Measurements from ENCODE around the gene ESRRB.

The ESRRB gene

DNA sequence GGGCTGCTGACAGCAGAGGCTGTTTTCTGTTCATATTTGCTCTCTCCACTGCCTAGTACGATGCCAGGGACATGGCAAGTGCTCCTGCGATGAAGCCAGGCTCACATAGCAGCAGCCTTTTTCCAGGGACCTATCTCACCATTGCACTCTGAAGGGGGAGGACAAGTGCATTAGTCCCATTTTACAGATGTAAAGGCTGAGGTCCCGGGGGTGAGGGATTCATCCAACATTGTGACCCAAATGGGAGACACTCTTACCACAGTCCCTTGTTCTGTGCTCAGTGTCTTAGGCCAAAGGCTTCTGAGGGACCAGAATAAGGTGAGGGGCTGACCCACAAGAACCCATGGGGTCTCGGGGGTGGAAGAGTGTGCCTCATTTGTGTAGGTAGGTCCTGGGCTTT, 21.6 kb upstream of the ESRRB start:
- TF ChIP-seq, protein P1, sequence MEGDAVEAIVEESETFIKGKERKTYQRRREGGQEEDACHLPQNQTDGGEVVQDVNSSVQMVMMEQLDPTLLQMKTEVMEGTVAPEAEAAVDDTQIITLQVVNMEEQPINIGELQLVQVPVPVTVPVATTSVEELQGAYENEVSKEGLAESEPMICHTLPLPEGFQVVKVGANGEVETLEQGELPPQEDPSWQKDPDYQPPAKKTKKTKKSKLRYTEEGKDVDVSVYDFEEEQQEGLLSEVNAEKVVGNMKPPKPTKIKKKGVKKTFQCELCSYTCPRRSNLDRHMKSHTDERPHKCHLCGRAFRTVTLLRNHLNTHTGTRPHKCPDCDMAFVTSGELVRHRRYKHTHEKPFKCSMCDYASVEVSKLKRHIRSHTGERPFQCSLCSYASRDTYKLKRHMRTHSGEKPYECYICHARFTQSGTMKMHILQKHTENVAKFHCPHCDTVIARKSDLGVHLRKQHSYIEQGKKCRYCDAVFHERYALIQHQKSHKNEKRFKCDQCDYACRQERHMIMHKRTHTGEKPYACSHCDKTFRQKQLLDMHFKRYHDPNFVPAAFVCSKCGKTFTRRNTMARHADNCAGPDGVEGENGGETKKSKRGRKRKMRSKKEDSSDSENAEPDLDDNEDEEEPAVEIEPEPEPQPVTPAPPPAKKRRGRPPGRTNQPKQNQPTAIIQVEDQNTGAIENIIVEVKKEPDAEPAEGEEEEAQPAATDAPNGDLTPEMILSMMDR (IDR thresholded peaks at IDR 0.05; ENCODE audit: borderline replicate concordance, insufficient read depth, low read depth, low read length), result no peak
- no peak overlapping the region for H3K4me3 ChIP-seq (ENCODE audit: low read depth, low read length)

GRCh38 chr14:76355771-76356170, 20.2 kb upstream of the ESRRB start:
- TF ChIP-seq, protein P1 (IDR thresholded peaks at IDR 0.05; ENCODE audit: borderline replicate concordance, insufficient read depth, low read depth, low read length), result no peak
- no peak overlapping the region for H3K4me3 ChIP-seq (ENCODE audit: low read depth, low read length)

DNA sequence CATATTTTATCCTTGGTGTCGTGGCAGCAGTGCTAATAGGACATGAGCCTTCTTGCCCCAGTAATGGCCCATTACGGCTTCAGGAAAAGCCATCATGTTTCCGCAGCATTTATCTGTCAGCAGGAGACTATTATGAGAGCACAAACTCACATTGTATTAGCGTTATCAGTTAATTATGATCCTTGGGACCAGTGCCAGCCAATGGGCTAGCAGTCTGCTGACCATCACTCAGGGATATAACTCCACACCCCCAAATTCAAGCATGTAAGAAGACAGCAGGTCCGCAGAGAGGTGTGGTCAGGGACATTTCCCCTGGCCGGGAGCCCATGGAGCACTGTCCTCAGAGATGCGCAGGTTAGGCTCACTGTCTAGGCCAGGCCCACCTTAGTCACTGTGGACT, 4.9 kb upstream of the ESRRB start:
- H3K4me3 ChIP-seq (ENCODE audit: low read depth, low read length), result no peak overlapping the region
- TF ChIP-seq, protein P1 (IDR thresholded peaks at IDR 0.05; ENCODE audit: borderline replicate concordance, insufficient read depth, low read depth, low read length), result no peak

DNA sequence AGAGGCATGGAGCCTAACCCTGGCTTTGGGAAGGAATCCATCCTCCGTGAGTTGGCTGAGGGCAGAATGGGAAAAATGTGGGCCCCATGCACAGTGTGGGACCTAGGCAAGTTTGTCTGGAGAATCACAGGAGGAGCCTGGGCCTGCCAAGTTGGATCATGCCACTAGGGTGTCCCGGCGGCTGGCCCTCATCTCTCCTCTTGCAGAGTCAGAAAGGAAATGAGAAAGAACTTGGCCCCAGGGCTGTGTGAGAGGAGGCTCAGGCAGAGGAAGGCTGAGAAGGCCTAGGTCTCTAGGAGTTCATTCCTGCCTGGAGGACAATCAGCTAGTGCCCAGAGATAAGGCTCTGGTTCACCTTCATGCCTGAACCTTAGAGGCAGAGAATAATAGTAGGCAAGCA, 2.5 kb upstream of the ESRRB start:
- TF ChIP-seq, protein P1 (IDR thresholded peaks at IDR 0.05; ENCODE audit: borderline replicate concordance, insufficient read depth, low read depth, low read length), result no peak
- no peak overlapping the region for H3K4me3 ChIP-seq (ENCODE audit: low read depth, low read length)

DNA sequence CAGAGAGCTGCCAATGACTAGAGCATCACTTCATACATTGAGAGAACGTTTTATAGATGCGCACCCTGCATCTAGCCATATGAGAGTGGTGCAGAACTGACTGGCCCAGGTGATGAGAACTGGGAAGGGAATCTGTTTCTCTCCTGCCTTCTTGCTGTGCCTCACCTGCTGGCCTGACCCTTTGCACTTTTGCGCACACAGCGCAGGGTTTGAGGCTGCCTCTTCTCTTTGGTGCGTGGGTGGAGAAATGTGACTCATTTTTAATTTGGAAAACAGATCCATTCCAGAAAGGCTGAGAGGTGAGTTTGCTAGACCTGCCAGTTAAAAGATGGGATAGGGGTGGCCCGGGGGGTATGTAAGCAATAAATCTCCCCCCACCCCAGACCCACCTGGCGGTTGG, 453 bp upstream of the ESRRB start:
- TF ChIP-seq, protein P1 (IDR thresholded peaks at IDR 0.05; ENCODE audit: borderline replicate concordance, insufficient read depth, low read depth, low read length), result no peak
- no peak overlapping the region for H3K4me3 ChIP-seq (ENCODE audit: low read depth, low read length)

DNA sequence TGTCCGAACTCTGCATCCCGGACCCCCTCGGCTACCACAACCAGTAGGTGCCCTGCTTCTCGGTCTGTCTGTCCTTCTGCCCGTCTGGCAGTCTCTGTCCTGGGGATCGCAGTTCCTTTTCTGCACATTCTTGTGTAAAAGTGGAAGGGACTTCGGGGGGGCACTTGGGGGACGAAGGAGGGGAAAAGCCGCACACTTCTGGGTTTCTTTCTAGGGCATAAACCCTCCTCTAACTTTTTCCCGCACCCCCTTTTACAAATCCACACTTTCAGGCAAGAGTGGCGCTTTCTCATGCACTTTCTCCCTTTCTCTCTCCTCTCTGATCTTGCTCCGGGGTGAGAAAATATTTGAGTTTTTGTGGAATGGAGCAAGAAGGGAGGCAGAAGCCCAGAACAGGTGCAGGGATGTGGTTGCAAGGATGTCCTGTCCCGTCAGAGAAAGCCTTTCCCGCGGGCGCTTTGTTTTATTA, 506 bp downstream of the ESRRB start:
- TF ChIP-seq, protein P1 (IDR thresholded peaks at IDR 0.05; ENCODE audit: borderline replicate concordance, insufficient read depth, low read depth, low read length), result no peak
- H3K4me3 ChIP-seq (ENCODE audit: low read depth, low read length), result no peak overlapping the region

DNA sequence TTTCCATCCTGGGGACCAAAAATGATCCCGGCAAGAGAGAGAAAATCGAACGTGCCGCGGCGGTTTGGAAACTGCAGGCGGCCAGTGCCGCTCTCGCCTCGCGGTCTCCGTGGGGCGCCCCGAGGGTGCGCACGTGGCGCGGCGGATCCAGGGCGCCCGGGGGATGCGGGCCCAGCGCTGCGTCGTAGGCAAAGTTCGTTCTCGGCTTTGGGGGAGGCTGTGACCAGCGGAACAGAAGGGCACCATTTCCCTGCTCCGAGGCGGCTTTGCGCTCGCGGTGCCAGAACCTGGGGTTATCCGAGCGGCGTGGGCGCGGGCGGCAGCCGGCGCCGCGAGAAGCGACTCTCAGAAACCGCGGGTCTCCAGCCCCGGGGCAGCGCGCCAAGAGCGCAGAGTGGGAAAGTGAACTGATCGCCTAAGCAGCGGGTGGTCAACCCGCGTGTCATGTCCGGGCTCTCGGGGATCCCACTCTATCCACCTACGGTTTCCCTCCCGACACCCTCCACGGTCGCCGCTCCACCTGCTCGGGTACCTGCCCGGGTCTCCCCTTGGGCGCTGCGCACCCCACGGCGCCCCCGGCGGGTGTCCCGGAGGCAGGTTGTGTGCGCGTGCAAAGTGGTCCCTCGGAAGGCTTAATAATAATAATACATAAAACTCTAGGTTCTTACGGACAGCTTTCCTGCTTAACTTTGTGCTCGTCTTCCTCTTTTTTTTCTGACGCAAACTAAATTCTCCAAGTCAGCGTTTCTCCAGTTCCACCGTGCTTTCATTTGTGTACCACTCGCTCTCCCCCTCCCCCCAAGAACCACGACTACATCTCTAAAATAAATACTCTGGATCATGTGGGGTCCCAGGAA, 1.2 kb downstream of the ESRRB start:
- H3K4me3 ChIP-seq (ENCODE audit: low read depth, low read length), result no peak overlapping the region
- TF ChIP-seq, protein P1 (IDR thresholded peaks at IDR 0.05; ENCODE audit: borderline replicate concordance, insufficient read depth, low read depth, low read length), result no peak

Measured in GM12875 (cell line).